LNCAP (cell line): Measurements from ENCODE around the gene NIPBL.

Experiments used
- TF ChIP-seq, protein P1 (sequence below): fragments of 450-650 bp; IDR thresholded peaks from 2 replicates; pipeline ENCODE4 v1.5.1; 2017; ENCODE audit warnings: mild to moderate bottlenecking

The NIPBL gene

DNA sequence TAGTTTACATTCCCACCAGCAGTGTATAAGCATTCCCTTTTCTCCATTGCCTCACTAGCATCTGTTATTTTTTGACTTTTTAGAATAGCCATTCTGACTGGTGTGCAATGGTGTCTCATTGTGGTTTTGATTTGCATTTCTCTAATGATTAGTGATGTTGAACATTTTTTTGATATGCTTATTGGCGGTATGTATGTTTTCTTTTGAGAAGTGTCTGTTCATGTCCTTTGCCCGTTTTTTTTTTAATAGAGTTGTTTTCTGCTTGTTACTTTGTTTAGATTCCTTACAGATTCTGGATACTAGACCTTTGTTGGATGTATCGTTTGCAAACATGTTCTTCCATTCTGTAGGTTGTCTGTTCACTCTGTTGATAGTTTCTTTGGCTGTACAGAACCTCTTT is 25.3 kb downstream of the NIPBL start:
- TF ChIP-seq, protein P1, sequence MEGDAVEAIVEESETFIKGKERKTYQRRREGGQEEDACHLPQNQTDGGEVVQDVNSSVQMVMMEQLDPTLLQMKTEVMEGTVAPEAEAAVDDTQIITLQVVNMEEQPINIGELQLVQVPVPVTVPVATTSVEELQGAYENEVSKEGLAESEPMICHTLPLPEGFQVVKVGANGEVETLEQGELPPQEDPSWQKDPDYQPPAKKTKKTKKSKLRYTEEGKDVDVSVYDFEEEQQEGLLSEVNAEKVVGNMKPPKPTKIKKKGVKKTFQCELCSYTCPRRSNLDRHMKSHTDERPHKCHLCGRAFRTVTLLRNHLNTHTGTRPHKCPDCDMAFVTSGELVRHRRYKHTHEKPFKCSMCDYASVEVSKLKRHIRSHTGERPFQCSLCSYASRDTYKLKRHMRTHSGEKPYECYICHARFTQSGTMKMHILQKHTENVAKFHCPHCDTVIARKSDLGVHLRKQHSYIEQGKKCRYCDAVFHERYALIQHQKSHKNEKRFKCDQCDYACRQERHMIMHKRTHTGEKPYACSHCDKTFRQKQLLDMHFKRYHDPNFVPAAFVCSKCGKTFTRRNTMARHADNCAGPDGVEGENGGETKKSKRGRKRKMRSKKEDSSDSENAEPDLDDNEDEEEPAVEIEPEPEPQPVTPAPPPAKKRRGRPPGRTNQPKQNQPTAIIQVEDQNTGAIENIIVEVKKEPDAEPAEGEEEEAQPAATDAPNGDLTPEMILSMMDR: no peak

DNA sequence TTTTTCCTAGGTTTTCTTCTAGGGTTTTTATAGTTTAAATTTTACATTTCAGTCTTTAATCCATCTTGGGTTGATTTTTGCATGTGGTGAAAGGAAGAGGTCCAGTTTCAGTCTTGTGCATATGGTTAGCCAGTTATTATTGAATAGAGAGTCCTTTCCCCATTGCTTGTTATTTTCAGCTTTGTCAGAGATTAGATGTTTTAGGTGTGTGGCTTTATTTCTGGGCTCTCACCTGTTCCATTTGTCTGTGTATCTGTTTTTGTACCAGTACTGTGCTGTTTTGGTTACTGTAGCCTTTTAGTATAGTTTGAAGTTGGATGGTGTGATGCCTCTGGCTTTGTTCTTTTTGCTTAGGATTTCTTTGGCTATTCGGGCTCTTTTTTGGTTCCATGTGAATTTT is 25.8 kb downstream of the NIPBL start:
- TF ChIP-seq, protein P1: no peak

DNA sequence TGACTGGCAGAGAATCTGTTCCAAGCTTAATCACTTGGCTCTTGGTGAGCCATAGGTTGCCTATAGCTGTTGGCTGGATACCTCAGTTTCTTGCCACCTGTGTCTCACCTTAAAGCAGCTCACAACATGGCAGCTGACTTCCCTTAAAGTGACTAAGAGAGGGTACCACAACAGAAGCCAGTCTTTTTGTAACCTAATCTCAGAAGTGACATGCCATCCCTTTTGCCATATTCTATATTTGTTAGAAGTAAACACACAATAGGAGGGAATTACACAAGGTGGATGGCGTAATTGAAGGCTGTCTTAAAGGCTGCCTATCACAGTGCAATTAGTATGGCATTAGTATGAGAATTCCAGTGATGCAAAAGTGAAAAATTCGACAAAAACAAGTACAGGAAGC is 28.1 kb downstream of the NIPBL start:
- TF ChIP-seq, protein P1: no peak

DNA sequence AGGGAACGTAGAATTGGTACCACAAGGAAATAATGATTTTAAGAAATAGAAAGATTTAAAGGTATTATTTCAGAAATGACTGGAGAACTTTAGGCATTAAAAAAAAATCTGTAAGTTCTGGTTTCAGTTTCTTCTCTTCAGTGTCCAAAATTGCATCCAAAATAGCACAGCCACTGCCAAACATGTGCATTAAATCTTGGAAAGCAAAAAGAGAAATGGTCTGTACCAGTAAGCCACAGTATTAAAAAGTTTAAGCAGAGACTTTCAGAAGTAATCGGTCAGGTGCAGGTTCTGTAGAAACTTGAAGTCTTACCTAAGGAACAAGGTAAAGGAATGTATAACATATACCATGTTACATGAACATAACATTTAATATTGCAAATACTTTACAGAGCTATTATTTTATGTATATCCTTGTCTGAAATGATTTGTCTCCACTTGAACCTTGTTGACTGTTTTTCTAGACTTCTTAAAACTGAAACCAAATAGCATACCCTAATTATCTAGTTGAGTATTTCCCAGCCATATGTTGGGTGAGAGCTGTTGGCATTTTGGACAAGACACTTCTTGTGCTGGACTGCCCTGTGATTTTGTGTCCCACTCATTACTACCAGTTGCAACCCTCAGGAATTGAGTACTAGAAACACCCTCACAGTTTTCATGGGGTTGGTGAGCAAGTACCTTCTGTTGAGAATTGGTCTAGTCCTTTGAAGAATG is 32.1 kb downstream of the NIPBL start:
- TF ChIP-seq, protein P1: no peak

DNA sequence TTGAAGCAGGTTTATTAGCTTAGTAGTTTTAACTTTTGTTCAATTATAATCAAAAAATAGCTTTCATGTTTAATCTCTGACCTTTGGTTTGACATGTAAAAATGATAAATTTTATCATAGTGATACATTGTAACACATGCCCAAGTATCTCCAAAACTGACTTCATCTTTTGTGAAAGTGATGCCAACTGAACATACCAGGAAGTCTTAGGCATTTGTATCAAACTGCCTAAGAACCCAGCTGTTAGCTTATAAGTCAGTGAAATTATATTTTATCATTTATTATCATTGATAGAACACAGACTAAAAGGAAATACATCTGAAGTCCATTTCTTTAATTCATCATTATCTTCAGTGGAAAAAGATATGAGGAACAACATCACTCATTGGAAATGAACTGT is 39.1 kb downstream of the NIPBL start:
- TF ChIP-seq, protein P1: no peak

DNA sequence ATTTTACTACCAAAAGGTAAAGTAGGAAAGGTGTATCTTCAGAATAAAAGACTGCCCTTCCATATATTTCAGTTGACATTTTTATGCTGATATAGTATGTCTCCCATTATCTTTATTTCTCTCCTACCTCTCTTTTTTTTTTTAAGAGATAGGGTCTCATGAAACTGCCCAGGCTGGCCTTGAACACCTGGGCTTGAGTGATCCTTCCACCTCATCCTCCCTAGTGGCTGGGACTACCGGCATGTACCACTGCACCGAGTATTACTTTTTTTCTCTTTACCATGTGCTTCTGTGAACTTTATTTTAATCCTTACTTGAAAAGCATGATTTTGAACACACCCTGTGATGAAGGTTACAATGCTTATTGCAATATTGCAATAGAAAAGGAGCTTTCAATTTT is 42.7 kb downstream of the NIPBL start:
- TF ChIP-seq, protein P1: no peak

DNA sequence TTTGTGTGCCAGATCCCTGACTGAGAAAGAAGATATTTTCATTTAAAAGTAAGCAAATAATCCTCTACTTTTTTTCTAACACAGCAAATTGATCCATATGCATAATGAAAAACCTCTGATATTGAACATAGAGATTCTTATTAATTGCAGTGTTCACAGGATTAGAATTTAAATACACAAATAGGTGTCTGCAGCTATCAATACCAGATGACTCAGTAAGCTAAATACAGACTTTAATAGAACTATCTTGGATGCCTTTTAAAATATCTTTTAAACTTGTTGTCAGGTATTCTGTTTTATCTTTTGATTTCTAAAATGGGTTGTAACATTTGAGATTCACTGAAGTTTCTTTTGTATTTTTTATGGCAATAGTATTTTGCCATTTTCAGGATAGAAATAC is 43.1 kb downstream of the NIPBL start:
- TF ChIP-seq, protein P1: no peak

DNA sequence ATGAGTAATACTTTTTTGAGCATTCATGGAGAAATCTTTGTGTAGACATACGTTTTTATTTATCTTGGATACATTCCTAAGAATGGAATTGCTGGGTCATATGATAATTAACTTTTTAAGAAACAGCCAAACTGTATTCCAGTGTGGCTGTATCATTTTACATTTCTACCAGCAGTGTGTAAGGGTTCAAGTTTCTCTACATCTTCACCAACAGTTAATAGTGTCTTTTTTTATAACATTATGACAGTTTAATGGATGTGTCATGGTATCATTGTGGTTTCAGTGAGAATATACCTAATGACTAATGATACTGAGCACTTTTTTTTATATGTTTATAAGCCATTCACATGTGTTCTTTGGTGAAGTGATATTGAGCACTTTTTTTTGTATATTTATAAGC is 52.4 kb downstream of the NIPBL start:
- TF ChIP-seq, protein P1: no peak
